Measurements from ENCODE around the gene ACKR1. TPM values are rescaled to one million over a fixed set of nuclear protein-coding genes. Genes with fewer than 3 reads are reported as not detected.
A peak's percentile ranks its signal among the peaks of the same experiment; 100 is the strongest.

The ACKR1 gene
- total and polyA plus RNA-seq, 2 donors (not counting 3 experiments of a cell fraction or from before 2014, with no cell fraction given) = 0.15 to 1.3 TPM

DNA sequence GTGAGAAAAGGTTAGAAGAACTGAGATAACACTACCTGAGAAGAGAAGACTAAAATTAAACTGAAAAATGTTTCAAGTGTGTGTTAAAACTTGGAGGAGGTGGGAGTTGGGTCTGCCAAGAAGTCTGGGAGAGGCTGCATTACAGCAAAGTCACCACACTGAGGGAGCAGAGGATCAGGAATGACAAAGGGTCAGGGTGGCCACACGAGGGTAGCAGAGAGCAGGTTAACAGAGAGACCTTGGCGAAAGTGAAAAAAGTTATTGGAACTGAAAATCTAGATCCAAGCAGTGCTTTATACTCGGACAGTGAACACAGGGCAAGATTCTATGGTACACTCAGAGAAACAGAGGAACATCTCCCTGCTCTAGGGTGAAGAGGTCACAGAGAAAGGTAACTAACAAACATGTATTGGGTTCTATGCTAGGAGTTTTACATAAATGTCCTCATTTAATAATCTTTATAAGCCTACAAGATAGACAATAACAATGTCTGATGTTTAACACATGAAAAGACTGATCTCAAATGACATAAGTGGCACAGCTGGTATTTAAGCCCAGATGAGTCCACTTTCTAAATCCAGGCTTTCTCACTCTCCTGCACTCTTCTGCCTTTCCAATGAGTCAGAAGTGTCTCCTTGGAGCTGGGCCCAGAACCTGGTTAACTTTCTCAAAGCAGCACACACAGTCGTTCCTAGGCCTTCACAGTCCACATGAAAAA, 43.5 kb upstream of the ACKR1 start:
- DNase-seq (ENCODE audit: low read depth, low spot score) = peak; percentile 86
- H3K4me1 ChIP-seq (ENCODE audit: control insufficient read depth, extremely low read depth, insufficient read depth, low read length) = peaks cover 7% of the 10 kb centered on the region
- H3K4me2 ChIP-seq (ENCODE audit: insufficient read depth, low read length) = peak overlapping the region; percentile 33
- dilution Hi-C loops (cut with MboI; ENCODE audit: extremely low pct_ligation_motif_present, low sequenced_read_pairs) = no loop called here
- no peak overlapping the region for H3K4me3 ChIP-seq (replicated peaks in 1 of 3; ENCODE audit: insufficient read depth in 1 of 3, low read depth in 1 of 3, low read length in 3 of 3)
- peaks cover 5 to 10% of the 10 kb centered on the region in 2 experiments for H3K27me3 ChIP-seq (ENCODE audit: control insufficient read depth in 2 of 2, insufficient read depth in 2 of 2, low read length in 2 of 2)
- peak; percentile 90 for FAIRE-seq
- POLR2A ChIA-PET = no interaction called here
- no peaks in the 10 kb centered on the region for H4K20me1 ChIP-seq (replicated peaks; ENCODE audit: control insufficient read depth, extremely low read depth, insufficient read depth, low read length)
- no peak overlapping the region for H3K9ac ChIP-seq (replicated peaks; ENCODE audit: extremely low read depth, insufficient read depth, low read length)
- intact Hi-C loops (cut with micrococcal nuclease) = loop anchor here (1.0 to 2.0 kb wide), 11 partner anchors 28 to 846 kb away; partner anchors contain the start of gene DUSP23
- no peak overlapping the region for H2AFZ ChIP-seq (ENCODE audit: low read depth, low read length)
- no peaks in the 10 kb centered on the region for H3K79me2 ChIP-seq (ENCODE audit: control insufficient read depth, insufficient read depth, low read length)
- no peaks in the 10 kb centered on the region for H3K9me1 ChIP-seq (replicated peaks; ENCODE audit: control insufficient read depth, extremely low read depth, insufficient read depth, low read length)
- TF ChIP-seq FOS (IDR thresholded peaks at IDR 0.05; ENCODE audit: borderline replicate concordance, insufficient read depth, low read length) = peak; percentile 61
- TF ChIP-seq, protein P1, sequence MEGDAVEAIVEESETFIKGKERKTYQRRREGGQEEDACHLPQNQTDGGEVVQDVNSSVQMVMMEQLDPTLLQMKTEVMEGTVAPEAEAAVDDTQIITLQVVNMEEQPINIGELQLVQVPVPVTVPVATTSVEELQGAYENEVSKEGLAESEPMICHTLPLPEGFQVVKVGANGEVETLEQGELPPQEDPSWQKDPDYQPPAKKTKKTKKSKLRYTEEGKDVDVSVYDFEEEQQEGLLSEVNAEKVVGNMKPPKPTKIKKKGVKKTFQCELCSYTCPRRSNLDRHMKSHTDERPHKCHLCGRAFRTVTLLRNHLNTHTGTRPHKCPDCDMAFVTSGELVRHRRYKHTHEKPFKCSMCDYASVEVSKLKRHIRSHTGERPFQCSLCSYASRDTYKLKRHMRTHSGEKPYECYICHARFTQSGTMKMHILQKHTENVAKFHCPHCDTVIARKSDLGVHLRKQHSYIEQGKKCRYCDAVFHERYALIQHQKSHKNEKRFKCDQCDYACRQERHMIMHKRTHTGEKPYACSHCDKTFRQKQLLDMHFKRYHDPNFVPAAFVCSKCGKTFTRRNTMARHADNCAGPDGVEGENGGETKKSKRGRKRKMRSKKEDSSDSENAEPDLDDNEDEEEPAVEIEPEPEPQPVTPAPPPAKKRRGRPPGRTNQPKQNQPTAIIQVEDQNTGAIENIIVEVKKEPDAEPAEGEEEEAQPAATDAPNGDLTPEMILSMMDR (IDR thresholded peaks at IDR 0.05; ENCODE audit: extremely low read depth in 1 of 2, insufficient read depth in 1 of 2, low read depth in 1 of 2, low read length in 2 of 2) = peak; percentile 96 to 99
- TF ChIP-seq MYC (IDR thresholded peaks at IDR 0.05; ENCODE audit: low read depth, low read length) = no peak
- TF ChIP-seq POLR2A (IDR thresholded peaks at IDR 0.05; ENCODE audit: low read depth, low read length) = peak; percentile 25
- TF ChIP-seq POLR2AphosphoS5 (IDR thresholded peaks at IDR 0.05; ENCODE audit: insufficient read depth, low read depth, low read length) = no peak
- no peaks in the 10 kb centered on the region for H3K36me3 ChIP-seq (ENCODE audit: control insufficient read depth in 2 of 2, extremely low read depth in 1 of 2, insufficient read depth in 2 of 2, low read length in 2 of 2)
- H3K27ac ChIP-seq (ENCODE audit: insufficient read depth, low read depth, low read length) = no peak overlapping the region
- CTCF ChIA-PET = interaction anchor here (0.6 to 4.6 kb wide), 39 partner anchors 8 to 871 kb away, joined by 3 to 85 read pairs (median 6); partner anchors contain the start of genes ACKR1, DUSP23 and PIGM
- BruUV-seq (replicated peaks) = no TSS peak
- no peaks in the 10 kb centered on the region for H3K9me3 ChIP-seq (replicated peaks; ENCODE audit: control insufficient read depth, insufficient read depth, low read length)

Measured in endothelial cell of umbilical vein (primary cell).